EH (cell line): ENCODE measurements around the gene PPP6R1.

Source experiments
- DNase-seq: peaks from one replicate; pipeline ENCODE4 v3.0.0-alpha.2; 2015; ENCODE audit warnings: low read depth

The PPP6R1 gene

DNA sequence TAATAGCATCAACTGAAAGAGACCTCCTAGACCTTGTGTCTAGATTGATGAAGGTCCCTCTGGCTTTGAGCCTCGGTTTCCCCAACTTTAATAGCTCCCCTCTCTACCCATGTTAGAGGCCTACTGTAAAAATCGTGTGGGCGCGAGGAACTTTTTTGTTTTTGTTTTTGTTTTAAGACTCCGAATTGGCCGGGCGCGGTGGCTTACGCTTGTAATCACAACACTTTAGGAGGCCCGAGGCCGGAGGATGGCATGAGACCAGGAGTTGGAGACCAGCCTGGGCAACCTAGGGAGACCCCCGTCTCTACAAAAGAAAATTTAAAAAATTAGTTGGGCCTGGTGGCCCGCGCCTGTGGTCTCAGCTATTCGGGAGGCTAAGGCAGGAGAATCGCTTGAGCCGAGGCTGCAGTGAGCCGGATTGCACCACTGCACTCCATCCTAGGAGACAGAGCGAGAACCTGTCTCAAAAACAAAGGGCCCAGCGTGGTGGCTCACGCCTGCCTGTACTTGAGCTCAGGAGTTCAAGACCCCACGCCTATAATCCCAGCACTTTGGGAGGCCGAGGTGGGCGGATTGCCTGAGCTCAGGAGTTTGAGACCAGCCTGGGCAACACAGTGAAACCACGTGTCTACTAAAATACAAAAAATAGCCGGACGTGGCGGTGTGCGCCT lies 858 bp upstream of the PPP6R1 start:
- no peak for DNase-seq

DNA sequence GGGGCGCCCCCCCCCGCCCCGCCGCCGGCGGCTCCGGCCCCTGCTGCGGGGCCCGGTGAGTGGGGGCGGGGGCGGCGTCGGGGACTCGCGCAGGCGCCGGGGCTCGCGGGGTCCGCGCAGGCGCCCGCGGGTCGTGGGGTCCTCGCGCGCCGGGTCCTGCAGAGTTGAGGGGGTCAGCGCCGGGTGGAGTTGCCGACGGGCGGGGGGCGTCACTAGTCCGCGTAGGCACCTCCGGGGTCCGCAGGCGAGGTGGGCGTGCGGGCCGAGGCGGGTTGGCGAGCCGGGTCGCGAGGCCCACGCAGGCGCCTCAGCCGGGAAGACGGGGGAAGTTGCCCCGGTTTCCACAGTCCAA lies 365 bp downstream of the PPP6R1 start:
- no peak for DNase-seq

DNA sequence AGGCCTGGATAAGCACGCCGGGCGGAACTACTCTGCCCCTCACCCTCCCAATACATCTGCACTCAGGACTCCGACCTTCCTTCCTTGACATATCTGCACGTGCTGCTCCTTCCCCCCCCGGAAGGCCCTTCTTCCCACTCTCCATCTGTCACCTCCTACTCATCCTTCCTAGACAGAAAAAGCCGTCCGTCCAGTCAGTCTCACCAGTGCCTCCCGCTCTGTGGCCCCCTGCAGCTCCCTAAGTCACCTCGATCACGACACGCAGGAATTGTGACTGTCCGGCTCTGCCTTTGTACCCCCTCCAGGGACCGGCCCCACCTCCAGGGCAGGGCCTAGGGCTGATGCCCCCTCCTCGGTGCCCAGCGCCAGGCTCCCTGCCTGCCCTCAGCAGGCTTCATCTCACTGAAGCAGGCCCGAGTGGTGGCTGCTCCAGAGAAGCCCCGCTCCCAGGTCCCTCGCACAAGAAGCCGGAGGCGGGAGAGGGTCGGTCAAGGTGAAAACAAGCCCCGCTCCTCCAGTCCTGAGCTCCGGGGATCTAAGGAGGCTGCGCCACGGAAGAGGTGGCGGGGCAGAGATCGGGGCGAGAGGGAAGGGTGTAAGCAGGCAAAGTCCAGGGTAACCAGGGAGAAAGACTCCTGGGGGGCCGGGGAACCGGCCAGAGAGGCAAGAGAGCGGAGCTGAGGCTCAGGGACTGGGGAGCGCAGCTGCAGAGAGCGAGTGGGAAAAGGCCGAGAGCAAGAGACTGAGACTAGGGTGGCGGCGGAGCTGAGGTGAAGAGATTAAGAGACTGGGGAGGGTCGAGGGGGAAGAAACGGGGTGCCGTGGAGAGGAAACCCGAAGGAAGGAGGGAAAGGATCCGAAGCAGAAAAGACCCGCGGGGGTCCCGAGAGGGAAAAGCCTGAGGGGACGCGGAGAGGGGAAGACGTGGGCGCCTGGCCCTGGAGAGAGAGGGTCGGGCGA lies 1.1 kb downstream of the PPP6R1 start:
- DNase-seq: peak; percentile 39

DNA sequence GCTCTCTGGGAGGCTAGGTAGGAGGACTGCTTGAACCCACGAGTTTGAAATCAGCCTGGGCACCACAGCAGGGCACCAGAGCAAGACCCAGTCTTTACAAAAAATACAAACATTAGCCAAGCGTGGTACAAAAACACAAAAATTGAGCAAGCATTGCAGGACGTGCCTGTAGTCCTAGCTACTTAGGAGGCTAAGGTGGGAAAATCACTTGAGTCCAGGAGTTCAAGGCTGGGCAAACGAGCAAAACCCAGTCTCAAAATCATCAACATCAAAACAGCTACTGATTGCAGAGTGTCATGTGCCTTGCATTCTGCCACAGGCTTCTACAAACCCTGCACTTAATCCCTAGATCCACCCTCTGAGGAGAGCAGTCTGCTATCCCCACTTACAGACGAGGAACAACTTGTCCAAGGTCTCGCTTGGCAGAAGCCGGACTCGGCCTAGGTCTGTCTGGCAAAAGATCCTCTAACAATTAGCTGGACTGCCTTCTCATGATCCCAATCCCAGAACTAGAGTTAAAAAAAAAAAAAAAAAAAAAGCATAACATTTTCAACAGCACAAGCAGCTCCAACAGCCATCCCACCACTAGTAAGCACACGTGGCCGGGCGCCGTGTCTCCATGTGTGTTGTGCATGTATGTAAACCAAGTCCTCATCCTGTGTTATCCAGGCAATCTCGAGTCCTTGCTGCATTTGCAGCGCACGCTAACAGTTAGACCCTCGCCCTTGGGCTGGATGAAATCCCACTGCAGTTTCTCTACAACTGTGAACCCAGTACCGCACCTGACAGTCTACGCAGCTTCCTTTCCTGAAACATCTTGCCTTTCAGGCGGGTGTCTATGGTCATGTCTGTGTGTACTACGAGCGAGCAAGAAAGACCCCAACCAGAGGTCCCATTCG lies 2.0 kb downstream of the PPP6R1 start:
- no peak for DNase-seq

DNA sequence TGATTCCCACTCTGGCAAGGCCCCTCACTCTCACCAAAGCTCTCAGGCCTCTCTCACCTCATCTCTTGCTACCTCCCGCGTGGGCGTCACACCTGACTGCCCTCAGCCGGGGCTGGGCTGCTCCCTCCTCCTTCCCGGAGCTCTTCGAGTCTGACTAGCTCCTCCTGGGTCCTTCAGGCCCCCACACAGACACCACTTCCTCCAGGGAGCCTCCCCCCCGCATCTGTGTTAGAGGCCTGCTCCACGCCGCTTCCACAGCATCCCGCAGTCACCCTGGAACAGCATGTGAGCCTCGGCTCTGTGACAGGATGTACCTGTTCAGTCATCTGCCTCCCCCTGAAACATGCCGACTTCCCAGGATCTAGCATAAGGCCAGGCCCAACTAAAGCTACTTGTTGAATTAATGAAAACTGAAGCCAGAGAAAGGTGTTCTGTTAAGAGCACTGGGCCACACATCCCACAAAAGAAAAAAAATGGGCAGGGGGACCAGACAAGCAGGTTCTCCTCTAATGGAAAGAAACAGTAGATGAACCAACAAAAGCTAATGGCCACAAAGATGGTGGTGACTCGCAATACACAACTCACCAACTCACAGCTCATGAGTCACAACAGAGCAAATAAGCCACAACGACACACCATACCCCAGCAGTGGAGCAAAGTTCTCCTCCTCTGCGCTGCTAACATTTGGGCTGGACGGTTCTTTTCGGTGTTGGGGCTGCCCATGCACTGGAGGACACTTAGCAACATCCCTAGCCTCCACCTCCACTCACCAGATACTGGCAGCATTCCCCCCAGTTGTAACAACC lies 3.0 kb downstream of the PPP6R1 start:
- peak; percentile 36 for DNase-seq

DNA sequence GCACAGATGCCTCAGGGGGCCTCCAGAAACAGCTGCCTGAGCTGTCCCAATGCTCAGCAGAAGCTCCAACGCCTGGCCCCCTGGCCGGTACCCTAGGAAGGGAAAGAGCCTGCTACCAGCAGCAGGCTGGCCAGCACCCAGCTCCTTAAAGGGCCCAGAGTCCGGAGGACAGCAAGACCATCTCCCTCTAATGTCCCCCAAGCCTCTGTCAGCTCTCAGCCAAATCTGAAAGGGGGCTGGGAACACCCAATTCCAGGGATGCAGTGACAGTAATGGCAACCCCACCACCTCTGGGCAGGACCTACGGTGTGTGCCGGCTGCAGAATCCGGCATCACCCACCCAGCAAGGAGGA lies 4.2 kb downstream of the PPP6R1 start:
- DNase-seq: no peak

DNA sequence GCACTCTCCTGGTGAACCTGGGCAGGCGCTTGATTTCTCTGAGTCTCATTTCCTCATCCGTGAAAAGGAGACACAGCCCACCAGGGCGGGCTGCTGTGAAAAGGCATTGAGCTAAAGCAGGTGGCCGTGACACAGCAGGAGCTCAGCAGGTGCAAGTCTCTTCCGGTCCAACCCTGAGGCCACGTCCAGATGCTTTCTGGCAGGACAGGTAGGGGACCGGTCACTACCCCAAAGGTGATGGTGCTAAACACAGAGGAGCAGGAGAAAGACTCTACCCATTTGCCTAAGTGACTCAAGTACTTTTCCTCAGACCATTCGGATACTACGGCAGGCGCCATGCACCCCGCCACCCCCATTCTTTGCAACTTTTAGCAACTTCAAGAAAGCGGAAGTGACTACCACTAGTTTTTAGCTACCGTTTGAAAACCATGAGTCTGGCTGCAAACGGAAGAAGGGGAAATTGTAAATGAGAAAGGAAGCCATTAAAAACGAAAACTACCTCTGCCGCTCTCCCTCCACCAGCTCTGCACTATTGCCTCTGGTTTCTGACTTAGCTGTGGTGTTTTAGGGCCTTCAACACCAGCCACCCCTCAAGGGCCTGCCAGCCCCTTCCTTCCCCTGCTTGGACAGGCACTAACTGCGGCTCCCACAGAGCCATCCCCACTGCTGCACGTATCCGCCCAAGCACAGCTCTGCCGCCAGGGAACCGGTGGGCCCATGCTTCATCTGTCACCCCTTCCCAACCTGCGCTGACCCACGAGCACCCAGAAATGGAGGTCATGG lies 4.8 kb downstream of the PPP6R1 start:
- DNase-seq: no peak

DNA sequence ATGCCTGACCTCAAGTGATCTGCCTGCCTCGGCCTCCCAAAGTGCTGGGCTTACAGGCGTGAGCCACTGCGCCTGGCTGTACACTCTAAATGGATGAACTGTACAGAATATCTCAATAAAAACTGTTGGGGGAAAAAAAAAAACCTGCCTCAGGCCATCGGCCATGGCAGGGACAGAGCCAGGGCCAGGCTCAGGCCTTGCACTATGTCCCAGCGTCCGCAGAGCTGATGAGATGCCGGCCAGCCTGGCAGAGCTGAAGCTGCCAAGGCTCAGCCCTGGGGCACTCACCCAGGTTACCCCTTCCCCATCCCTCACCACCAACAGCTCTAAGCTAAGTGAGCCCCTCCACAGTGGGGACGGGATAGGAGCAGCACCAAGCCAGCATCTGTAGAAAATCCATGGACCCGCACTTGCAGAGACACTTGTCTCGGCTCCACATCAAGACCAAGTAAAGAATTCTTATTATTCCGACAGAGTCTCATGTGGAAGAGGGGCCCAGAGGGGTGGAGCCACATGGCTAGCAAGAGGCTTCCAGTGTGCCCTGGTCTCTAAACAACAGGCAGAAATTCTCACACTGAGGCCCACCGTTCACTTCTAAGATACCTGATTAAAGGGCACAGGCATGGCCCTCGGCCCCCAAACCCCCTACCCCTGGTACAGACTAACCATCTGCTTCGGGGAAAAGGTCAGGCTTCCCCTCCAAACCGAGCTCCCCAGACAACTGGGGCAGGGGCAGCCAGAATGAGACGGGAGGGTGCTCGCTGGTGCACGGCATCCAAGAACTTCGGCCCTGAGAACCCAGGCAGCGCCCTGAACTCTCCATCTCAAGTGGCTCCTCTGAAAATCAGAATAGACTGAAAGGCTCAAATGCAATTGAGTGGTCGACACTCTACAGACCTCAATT lies 5.8 kb downstream of the PPP6R1 start:
- no peak for DNase-seq

DNA sequence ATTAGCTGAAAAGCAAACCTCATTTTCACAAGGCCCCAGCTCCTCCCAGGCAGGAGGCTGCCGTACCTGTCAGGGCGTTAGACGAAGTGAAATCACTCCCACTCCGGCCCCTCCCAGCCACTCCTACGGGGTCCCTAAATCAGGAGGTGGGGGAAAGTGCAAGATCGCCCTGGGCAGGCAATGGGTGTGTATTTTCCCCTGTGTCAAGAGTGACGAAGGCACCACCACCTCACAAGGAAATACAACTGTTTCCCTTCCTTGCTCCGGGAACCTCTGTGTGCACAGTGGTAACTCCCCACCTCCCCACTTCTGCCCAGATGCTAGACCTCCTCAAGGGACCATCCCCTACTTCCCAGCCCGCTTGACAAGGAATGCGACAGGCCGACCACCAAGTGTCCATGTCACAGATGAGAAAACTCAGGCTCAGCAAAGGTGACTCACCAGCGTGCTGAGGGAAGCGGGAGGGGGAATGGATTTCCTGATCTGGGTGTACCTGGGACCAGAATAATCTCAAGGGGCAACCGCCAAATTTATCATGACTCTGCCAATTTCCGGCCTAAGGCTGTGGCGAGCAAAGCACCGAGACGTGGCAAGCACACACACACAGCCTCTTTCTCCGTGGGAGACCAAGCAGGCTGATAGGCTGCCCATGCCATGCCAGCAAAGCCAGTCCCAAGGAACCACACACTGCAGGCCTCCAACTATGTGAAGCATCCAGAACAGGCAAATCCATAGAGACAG lies 7.3 kb downstream of the PPP6R1 start:
- no peak for DNase-seq

DNA sequence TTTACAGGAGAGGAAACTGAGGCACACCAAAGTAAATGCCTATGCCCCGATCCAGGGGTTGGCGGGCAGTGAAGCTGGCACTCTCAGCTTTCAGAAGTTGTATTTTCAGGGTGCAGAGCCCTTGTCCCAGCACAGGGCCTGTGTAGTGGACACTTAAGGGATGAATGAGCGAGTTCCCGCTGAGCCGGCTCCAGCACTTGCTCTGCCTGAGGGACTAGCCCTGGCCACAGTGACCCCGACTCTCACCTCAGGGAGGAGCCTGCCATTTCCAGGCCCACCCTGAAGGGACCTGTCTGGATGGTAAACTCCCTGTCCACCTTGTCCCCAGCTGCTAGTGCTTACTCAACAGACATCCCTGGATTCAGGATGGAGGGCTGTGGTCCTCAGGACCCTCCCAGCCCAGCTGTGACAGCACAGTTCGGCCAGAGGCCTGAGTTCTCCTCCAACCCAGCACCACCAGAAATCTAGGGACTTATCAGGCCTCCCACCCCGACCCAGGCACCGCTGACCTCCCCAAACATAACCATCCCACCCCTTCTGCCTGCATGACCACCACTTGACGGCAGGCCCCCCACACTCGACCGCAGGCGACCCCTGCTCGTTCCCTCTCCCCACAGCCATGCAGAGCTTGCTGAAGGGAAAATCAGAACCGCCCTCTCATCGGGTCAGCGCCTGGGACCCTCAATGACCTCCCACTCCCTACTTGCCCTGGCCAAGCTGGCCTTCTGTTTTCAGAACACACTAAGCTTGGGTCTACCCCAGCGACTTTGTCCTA lies 8.4 kb downstream of the PPP6R1 start:
- no peak for DNase-seq

DNA sequence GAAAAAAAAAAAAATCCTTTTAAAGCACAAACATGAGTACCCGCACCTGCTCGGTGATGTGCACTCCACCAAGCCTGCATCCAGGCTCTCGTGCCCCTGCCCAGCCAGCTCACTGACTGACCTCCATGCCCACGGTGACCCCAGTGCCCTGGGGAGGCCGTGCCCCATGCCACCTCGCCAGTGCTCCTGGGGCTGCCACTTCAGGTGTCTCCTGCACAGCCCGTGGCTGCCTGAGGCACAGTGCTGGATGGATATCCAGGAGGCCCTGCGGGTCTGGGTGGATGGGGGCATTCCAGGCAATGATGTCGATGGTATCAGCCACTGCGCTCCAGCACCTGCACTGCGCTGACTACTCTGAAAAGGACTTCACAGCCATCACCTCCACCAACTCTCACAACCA lies 9.0 kb downstream of the PPP6R1 start:
- no peak for DNase-seq

DNA sequence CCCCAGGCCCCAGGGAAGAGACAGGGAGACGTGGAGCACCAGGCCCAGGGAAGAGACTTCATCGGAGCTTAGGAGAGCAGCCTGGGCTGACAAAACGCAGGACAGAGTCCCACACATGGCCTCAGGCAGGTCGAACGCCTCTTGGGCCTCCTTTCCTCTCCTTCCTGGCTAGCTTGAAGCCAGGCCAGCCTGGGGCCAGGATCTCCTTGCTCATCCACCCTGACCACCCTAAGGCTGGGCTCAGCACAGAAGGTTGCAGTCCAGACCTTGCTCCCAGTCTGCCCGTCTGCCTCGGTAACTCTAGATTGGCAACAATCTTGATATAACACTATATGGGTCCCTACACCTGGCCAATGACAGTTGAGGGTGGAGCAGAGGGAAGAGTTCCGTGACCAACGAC lies 10.1 kb downstream of the PPP6R1 start:
- DNase-seq: no peak

DNA sequence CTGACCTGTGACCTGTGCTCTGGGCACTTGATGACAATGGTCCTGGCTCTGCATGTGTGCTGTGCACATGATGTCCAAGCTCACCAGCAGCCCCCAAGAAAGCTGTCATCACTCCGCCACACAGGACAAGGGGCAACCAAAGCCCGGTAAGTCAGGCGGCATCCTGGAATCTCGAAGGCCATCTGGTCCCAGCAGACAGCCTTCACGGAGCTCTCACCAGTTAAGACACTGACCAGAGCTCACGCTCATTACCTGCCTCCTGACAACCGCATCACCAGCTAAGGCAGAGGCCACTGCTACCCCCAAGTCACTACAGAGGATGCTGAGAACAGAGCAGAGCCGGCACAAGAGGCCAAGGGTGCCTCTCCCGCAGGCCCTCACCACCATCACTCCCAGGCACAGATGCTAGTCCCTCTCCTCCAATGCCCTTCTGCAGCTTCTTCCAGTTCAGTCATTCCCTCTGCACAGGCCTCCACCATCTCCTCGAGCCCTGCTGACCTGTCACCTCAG lies 10.6 kb downstream of the PPP6R1 start:
- DNase-seq: no peak

DNA sequence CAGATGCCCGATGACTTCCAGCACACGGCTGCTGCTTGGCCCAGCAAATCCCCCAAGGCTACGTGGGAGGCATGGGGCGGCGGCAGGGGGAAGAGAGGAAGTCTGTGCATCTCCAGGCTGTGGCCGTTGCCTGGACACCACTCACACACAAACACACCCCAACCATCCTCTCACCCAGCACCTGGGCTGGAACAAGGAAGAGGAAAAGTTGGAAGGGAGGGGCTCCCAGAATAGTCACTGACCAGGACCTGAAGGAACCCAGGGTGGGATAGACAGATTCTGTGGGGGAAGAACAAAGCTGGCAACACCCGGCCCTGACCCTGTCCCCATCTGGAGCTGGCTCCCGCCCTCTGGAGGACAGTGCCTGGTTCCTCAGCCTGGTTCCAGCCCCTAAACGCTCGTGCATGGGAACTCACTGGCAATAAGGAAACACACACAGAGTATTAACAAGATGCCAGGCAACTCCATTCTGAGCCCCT lies 11.2 kb downstream of the PPP6R1 start:
- peak; percentile 65 for DNase-seq

DNA sequence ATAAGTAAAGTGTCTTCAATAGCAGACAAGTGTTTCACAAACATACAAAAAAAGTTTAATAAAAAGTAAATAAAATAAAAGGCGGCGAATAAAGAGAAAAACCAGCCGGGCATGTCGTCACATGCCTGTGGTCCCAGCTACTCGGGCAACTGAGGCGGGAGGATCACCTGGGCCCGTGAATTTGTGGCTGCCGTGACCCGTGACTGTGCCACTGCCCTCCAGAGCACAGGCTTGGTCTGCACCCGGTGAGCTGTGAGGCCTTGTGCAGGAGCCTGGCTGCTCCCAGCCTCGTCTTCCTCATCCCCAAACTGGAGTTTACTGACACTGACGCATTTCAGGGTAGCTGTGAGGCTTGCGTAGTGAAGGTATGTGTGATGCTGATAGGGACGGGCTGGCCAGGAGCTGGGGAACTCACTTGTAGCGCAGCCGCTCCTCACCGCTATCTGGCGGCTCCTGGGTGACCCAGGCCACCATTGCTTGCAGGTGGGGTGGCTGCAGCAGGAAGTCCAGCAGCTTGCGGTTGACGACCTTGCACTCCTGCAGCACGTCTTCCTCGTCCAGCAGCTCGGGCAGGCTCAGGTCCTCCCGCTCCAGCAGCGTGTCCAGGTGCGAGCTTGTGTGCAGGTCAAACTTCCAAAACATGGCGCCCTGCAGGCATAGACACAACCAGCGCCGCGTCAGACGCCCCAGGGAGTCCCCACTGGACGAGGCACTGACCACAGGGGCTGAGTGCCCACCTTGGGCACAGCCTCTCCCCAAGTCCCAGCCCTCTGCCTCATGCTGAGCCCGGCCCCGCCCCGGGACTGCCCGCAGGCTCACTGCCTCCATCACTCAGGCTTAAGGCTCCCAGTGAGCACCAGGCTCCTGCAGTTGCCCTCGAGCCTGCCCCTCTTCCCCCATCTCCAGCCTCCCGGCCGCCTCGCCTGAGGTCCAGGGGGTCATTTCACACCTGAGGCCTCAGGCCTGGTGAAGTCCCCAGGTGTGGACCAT lies 12.1 kb downstream of the PPP6R1 start:
- no peak for DNase-seq

DNA sequence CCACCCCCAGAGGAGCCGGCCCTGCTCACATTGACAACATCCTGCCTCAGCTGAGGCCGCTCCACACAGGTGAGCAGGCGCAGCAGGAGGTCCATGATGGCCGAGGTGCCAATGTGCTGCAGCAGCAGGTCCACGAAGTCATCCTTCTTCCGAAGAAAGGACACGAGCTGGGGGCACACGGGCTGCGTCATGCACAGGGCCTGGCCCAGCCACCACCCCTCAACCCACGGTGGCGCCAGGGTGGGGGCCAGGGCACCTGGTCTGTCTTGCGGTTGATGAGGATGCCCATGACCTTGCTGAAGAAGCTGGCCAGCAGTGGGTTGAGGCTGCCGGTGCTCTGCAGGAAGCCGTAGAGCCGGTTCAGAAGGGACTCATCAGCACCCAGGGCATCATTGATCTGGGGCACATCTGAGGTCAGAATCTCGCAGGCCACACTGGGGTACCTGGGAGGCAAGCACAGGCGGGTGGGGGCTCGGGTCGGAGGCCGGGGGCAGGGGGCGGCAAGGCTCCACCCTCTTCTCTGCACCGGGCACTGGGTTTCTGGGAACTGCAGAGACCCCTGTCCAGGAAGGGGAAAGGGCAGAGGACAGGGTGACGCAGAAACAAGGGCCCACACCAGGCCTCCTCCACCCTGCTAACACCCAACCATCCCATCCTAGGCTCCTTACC lies 13.4 kb downstream of the PPP6R1 start:
- no peak for DNase-seq
